HG03060 (cell line): ENCODE measurements around the gene PNLIP.

Experiments
- ATAC-seq: cut with Tn5 transposase; IDR thresholded peaks from one replicate; pipeline ENCODE4 v1.9.1; 2021; ENCODE audit warnings: low read depth, moderate number of reproducible peaks; ENCODE audit not compliant: unreplicated experiment

Gene PNLIP

DNA sequence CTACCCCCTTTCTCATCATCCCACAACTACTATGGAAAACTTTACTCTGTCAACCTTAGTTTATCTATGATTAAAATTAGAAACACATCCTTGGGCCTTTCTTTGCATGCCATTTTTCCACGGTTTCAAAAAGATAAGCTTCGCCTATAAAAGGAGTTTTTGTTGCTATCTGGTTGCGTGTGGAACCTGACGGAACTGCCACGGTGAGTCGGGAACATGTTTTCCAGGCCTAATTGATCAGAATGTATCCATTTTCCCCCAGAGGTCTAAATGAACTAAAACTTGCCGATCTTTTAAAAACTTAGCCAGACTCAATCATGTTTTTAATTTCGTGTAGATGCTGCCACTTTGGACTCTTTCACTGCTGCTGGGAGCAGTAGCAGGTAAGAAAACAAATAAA lies at the start of gene PNLIP:
Gene PNLIP, plus strand, starts transcription at position 176 of the 400 bp plus-strand sequence. Its CDS starts 162 bp downstream, at position 338.
- ATAC-seq: no peak

DNA sequence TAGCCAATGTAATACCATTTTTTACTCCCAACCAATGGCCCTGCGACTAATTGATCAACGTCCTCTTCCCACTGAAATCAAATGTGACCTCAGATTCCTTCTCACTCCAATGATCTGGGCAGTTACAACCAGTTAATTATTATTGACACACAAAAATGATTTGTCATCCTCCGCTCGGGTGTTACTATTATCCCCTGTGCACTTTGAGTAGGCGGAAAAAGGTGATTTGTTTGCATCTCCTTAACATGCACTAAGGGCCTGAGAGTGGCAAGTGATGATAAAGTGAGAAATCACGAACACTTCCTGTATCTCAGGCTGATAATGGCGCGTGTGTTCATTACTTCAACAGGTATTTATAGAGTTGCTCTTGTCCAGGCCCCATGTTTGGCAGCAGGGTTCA lies 40.9 kb upstream of the PNLIP start:
- ATAC-seq: no peak

DNA sequence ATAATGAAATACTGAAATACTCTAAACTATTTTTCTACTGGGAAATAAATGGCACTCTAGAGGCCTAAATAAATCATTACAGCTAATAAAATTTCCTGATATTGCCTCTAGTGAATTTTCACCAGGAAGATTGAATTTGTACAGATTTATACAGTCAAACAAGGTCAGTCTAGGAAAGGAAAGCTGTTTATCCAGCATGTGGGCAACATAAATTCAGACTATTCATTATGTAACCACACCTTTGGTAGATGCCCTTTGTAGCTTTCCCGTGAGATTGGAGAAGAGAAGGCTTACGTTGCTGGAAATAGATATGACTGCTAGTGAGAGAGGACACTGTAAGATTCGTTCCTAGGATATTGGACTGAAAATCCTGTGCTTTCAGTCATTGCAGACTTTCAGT lies 35.2 kb upstream of the PNLIP start:
- no peak for ATAC-seq

DNA sequence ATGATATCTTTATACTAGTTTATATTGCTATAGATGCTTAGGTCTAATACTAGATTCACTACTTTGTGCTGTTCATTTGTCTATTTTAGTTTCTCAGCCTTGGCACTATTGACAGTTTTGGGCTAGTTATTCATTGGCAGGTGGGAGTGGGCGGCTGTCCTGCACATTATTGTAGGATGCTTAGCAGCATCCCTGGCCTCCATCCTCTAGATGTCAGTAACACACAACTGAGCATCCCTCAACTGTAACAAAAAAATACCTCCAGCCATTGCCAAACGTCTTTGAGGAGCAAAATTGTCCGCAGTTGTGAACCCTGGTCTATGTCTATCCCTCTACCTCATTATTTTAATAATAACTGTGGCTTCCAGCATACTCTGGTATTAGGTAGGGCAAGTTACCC lies 34.4 kb upstream of the PNLIP start:
- ATAC-seq: no peak

DNA sequence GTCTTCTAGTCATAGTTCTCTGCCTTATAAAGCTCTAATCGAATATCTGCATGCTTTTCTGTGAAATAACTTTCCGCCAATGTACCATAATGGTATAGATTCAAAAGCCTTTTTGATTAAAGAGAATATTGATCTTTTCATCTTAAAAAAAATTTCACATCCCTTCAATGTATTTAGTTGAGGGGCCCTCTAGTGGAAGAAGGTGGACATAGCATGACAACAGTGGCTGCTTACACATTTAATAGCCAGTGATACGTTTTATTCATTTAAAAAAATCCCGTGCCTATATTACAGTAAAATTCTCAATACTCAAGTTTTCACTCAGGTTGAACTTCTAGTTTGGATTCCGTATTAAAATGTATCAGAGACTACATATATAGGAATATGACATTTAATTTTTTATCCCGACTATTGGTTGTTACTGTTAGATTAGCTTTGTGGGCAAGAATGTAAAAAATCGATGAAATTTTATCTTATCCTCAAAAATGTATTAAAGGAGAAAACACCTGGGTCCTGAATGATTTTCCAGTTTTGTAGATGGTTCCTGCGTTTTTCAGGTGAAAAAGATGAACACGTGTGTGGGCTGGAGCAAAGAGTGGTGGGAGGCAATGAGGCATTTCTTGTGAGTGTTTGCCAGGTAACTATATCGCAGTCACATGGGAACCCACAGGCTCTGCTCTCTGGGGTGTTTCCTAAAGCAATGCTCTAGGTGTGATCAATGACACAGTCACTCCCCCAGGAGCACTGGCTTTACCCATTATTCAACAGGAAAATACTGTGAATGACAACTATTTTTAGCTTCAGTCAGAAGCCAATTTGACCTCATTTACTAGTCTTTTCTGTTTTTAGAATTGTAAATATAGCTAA lies 24.1 kb upstream of the PNLIP start:
- ATAC-seq: peak; percentile 54

DNA sequence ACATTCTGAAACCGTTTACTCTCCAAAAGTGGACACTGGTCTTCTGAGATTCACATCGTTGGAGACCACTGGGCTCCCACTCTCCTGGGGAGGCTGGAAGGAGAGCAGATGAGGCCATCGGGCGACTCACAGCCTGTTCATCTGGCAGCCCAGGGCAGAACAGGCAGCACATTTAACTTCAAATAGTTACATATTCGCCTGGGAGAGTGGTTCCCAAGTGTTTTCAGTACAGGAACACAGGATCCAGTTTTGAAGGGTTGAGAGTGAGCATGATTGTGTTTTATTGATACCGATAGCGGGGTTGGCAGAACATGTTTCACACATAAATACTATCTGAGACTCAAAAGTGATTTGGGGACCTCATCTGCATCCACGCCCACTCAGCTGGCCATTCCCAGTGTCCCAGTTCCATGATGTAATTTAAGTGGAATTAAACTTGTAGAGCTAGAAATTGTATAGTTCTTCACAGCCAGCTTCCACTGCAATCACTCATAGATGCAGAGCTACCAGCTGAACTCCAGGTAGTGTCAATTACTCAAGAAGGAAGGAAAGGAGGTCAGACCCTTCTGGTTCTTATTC lies 22.8 kb upstream of the PNLIP start:
- ATAC-seq: no peak

DNA sequence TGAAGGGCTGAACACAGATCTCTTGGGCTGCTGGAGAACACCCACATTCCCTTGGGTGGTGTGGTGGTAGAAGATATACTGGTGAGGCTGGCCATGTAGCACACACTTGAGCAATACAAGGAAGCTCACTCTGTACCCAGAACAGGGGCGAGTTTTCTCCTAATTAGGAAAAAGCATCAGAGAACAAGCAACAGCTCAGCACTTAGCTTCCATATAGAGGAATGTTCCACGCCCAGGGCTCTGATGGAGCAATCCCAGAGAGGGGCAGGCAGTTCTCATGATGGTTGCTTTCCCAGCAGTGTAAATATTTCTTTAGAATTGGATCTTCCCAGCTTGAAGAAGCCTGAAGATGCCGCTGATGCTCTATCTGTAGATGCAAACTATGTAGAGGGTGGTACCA lies 21.0 kb upstream of the PNLIP start:
- ATAC-seq: no peak

DNA sequence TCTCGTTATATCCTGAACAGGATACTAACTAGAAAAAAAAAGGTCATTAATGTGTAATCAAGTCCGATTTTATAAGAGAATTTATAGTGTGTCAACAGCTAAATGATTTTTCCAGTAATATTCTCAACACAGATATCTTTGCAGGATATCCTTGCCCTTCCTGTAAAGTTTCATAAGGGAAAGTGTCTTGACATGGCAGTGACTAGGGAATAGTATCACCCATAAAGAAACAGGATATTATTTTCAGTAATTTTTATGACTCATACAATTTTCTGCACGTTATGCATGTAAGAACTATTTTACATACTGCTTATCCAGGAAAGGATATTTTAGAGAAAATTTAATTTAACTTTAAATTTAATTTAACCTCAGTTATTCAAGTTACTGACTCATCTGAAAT lies 19.5 kb upstream of the PNLIP start:
- ATAC-seq: no peak

DNA sequence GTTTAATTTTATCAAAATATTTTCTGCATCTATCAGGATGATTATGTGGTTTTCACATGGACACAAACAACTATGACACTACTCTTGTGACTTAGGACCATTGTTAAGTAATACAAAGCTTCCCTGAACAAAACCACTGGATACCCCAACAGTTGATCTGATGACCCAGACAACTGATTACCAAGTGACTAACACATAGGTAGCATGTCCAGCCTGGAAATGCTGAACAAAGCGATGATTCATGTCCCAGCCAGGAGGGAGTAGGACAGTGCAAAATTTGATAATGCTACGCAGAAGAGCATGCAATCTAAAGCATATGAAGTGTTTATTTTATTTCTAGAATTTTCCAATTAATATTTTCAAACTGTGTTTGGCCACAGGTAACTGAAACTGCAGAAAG lies 8.9 kb upstream of the PNLIP start:
- ATAC-seq: no peak

DNA sequence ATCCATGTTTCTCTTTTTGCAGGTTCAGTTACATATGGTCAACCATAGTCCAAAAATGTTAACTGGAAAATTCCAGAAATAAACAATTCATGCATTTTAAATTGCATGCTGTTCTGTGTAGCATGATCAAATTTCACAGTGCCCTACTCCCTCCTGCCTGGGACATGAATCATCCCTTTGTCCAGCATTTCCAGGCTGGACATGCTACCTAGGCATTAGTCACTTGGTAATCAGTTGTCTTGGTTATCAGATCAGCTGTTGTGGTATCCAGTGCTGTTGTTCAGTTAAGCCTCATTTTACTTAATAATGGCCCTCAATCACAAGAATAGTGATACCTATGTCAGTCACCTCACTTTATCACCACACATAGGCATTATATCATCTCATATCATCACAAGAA lies 7.3 kb upstream of the PNLIP start:
- ATAC-seq: no peak

DNA sequence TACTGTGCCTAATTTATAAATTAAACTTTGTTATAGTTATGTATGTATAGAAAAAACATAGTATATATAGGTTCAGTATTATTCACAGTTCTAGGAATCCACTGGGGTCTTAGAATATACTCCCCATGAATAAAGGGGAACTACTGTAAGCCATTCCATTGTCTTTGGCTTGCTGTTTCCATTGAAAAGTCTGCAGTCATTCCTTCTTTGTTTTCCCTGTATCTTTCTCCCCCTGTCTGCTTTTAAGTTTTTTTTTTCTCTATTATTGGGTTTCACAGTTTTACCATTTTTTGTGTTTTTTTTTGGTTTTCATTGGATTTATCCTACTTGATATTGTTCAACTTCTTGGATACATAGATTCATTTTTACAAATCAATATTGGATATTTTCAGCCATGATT lies 6.7 kb upstream of the PNLIP start:
- no peak for ATAC-seq

DNA sequence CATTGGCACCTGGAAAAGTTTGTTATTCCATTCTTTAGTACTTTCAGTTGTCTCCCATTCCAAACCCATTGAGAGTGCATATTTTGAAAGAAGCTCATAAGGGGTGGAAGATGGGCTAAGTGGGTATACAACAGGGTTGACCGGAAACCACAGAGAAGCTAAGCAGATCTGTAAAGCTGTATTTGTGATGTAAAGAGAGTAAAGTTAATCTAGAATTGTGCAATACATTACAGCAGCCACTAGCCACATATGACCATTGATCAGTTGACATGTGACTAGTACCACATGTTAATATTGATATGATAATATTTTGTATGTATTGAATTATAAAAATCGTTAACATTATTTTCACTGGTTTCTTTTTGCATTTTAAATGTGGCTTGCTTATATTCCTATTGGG lies 4.9 kb upstream of the PNLIP start:
- no peak for ATAC-seq

DNA sequence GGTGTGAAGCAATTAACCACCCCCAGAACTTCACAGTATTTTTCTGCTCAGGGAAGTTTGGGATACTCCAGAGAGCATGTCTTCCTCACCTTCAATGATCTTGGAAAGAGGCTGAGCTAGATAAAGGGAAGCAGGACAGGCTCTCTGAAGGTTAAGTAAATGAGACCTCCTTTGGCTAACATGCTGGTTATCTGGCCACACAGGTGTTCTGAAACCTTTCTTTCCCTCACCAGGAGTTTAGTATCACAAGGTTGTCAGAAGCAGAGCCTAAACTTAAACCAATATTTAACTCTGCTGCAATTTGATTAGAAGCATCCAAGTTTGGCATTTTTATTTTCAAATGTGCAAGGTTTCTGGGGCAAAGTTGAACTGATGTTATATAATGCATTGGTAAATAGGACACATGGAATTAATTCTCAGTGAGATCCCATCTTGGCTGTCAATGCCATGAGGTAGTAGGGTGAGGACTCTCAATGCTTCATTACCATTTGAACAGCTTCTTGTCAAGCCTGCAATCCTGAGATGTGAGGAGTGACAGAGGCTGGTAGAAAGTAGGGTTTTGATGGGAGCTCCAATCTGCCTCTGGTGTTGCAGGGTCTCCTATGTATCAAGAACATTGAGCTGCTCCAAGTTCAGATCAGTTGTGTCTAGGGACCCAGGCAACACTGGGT lies 3.6 kb upstream of the PNLIP start:
- no peak for ATAC-seq

DNA sequence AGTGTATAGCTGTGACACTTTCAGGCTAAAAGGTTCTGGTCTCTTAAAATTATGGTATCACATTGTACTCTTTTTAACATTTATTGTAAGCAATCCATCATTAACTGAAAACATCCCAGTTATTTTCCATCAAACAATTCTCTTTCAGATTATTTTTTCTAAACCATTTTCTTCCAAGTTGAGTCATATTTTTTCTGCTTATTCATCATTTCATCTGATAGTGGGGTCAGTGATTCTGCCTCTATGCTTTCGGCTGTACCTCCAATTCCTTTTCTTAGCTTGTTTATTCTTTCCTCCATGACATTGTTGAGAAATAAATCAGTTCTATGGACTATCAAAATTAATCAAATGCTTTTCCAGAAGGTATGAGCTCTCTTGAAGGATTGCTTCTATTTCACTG lies 609 bp upstream of the PNLIP start:
- no peak for ATAC-seq

DNA sequence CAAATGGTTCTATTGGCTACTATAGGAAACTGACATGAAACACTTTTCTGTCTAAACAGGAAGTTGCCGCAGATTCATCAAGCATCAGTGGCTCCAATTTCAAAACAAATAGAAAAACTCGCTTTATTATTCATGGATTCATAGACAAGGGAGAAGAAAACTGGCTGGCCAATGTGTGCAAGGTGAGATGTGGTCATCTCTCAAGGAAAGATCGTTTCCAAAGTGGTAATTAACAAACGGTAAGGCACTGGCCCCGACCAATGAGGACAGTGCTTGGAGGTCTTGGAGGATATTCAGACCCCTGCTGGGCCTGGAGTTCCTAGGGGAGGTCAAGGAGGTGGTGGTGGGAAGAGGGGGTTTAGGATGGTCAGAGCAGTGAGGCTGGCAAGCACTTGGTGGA lies 2.6 kb downstream of the PNLIP start:
- no peak for ATAC-seq

DNA sequence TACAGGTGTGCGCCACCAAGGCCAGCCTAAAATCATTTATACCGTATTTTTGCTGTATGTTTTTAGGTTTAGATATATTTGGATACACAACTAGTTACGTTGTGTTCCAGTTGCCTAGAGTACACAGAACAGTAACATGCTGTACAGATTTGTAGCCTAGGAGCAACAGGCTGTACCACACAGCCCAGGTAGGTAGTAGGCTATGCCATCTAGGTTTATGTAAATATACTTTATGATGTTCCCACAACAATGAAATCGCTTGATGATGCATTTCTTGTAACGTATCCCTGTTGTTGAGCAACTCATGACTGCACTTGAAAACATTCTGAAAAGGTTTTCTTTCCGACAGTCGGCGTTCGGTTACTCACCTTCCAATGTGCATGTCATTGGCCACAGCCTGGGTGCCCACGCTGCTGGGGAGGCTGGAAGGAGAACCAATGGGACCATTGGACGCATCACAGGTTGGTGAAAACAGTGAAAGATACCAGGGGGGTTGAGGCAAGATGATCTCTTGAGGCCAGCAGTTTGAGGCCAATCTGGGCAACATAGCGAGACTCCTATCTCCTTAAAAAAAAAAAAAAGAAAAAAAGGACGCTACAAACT lies 7.7 kb downstream of the PNLIP start:
- ATAC-seq: no peak

DNA sequence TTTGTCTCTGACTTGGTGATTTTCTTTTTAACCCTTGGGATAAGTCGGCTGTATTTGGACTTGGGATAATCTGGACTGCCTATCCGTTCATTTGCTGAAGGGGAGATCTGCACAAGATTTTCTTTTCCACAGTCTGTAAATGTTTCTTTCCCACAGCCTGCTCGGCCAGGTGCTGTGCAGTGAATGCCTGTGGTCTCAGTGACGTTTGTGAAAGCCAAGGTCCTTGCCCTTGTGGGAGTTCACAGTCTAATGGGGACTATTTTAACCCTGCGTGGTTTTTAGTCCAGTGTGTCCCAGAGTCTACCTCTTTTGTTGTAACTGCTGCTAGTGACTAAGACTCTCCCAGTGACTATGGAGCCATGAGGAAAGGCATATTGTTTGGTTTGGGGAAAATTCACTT lies 8.9 kb downstream of the PNLIP start:
- ATAC-seq: no peak

DNA sequence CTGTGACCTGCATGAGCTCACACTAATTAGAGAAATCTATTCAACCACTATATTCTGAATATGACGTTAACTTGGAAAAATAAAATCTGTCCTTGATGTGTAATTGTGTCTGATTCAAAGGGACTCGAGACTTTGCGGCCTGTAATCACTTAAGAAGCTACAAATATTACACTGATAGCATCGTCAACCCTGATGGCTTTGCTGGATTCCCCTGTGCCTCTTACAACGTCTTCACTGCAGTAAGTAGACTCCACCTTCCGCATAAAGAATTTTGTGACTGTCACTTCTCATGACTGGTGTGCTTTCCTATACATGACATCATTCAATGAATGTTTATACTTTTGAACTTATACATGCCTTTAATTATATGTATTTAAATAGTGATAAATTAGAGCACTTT lies 10.1 kb downstream of the PNLIP start:
- ATAC-seq: no peak

DNA sequence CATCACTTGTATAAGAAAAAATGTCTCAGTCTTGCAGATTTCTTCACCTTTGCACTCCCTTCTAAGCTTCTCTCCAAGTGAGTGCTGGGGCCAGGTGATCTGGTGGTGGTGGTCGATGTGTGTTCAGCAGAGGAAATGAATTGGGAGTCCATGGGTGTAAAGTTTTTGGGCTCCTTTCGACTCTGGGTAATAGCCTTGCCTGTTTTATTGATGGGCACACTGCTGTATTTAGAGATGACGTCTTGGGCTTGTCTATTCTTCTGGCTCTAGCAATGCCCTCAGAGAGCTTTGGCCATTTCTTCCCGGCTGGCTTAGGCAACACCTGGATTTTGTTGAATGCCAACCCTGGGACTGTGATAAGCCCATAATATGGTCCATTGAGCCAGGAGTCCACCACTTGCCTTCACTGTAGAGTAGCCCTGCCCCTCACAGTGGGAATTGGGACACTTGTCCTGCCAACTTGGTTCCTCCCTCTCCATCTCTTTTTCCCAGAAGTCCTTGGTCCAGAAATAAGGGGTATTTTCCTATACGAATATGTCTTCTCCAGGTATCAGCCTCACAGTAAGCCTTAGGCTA lies 11.7 kb downstream of the PNLIP start:
- no peak for ATAC-seq

DNA sequence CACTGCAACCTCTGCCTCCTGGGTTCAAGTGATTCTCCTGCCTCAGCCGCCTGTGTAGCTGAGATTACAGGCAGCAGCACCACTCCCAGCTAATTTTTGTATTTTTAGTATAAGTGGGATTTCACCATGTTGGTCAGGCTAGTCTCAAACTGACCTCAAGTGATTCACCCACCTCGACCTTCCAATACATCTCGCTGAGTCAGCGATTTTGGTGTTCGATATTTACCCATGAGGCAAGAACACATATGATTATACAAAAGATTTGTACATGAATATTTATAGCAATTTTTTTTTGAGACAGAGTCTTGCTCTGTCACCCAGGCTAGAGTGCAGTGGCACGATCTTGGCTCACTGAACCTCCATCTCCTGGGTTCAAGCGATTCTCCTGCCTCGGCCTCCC lies 19.8 kb downstream of the PNLIP start:
- ATAC-seq: no peak

DNA sequence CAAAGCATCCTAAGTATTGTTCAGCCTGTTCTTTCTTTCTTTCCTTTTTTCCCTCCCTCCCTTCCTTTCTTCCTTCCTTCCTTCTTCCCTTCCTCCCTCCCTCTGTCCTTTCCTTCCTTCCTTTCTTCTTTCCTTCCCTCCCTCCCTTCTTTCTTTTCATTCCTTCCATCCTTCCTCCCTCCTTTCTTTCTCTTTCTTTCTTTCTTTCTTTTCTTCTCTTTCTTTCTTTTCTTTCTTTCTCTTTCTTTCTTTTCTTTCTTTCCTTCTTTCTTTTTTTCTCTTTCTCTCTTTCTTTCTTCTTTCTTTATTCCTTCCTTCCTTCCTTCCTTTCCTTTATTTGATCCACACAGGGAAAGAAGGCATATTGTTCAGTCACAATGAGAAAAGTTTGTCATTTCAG lies 21.2 kb downstream of the PNLIP start:
- ATAC-seq: no peak
